Eye (tissue), 1 donor: ENCODE results near the gene PPP1CC.

Source experiments
- DNase-seq: peaks from one replicate; pipeline ENCODE4 v3.0.0-alpha.2; 2015

Gene PPP1CC

GRCh38 chr12:110720516-110720915, 22.2 kb downstream of the PPP1CC start:
- no peak for DNase-seq

GRCh38 chr12:110718222-110718908, 24.3 kb downstream of the PPP1CC start:
- DNase-seq = no peak

- DNase-seq = no peak
Observed at GRCh38 chr12:110717037-110717436, 25.7 kb downstream of the PPP1CC start.

- no peak for DNase-seq
Observed at GRCh38 chr12:110708917-110709316, 33.8 kb downstream of the PPP1CC start.

- DNase-seq = no peak
Observed at GRCh38 chr12:110705309-110705708, 37.4 kb downstream of the PPP1CC start.

- DNase-seq = no peak
Observed at GRCh38 chr12:110704750-110705149, 37.9 kb downstream of the PPP1CC start.

GRCh38 chr12:110704231-110704630, 38.5 kb downstream of the PPP1CC start:
- no peak for DNase-seq

- DNase-seq = no peak
Observed at GRCh38 chr12:110702081-110702480, 40.6 kb downstream of the PPP1CC start.

GRCh38 chr12:110699591-110700445, 42.9 kb downstream of the PPP1CC start:
- DNase-seq = no peak

GRCh38 chr12:110698171-110698902, 44.4 kb downstream of the PPP1CC start:
- DNase-seq = peak; percentile 72

- DNase-seq = no peak
Observed at GRCh38 chr12:110697236-110697635, 45.5 kb downstream of the PPP1CC start.

GRCh38 chr12:110696283-110696682, 46.4 kb downstream of the PPP1CC start:
- DNase-seq = no peak

GRCh38 chr12:110694330-110694901, 48.3 kb downstream of the PPP1CC start:
- no peak for DNase-seq

- no peak for DNase-seq
Observed at GRCh38 chr12:110693731-110694130, 49.0 kb downstream of the PPP1CC start.

GRCh38 chr12:110690127-110690430, 52.6 kb downstream of the PPP1CC start:
- DNase-seq = no peak

GRCh38 chr12:110689281-110690126, 53.2 kb downstream of the PPP1CC start:
- no peak for DNase-seq

- peak; percentile 74 for DNase-seq
Observed at GRCh38 chr12:110688446-110689280, 54.0 kb downstream of the PPP1CC start, which contains the start of gene HVCN1. Gene HVCN1 (minus strand): TSS chr12:110689115. CDS start chr12:110683245, 5,870 bp downstream.

- no peak for DNase-seq
Observed at GRCh38 chr12:110687396-110688169, 55.1 kb downstream of the PPP1CC start.

- DNase-seq = no peak
Observed at GRCh38 chr12:110686294-110686903, 56.3 kb downstream of the PPP1CC start.

- DNase-seq = no peak
Observed at GRCh38 chr12:110684312-110684836, 58.3 kb downstream of the PPP1CC start.
